Gastroesophageal sphincter (tissue), 3 donors: ENCODE data around the gene XIRP2.

Experiments
- CTCF ChIP-seq, 4 experiments: fragments of 200-600 bp in 2 of 4; fragments of 450-650 bp in 2 of 4; sonication (generic) in 1 of 4; IDR thresholded peaks; one replicate each; pipeline ENCODE4 v1.5.1; 2017 to 2019; ENCODE audit warnings: antibody characterized with exemption in 4 of 4, mild to moderate bottlenecking in 2 of 4, moderate library complexity in 2 of 4
- POLR2AphosphoS5 ChIP-seq: sonication (generic); formaldehyde crosslinking; IDR thresholded peaks from one replicate; pipeline ENCODE4 v1.6.1; 2017; ENCODE audit warnings: antibody characterized with exemption

GRCh38 chr2:167297292-167297691 is 409.0 kb downstream of the XIRP2 start:
- TF ChIP-seq POLR2AphosphoS5, result no peak
- TF ChIP-seq CTCF (IDR thresholded peaks at IDR 0.05), result no peak
